HG03064 (cell line): Measurements from ENCODE around the gene FAM110C.
"Not testable (repeated sequence)": the region's sequence is repeated elsewhere in the genome, so short reads cannot be mapped to it uniquely, and the experiment has no call there.

ENCODE experiments used
- ATAC-seq: cut with Tn5 transposase; IDR thresholded peaks from one replicate; pipeline ENCODE4 v1.9.1; 2021; ENCODE audit warnings: low read depth; ENCODE audit not compliant: unreplicated experiment

FAM110C gene

GRCh38 chr2:45342-46130 is 769 bp downstream of the FAM110C start:
- no peak for ATAC-seq

- ATAC-seq = no peak
These were observed 1.5 kb downstream of the FAM110C start for GRCh38 chr2:44748-45341.

- ATAC-seq = no peak
These were observed 3.5 kb downstream of the FAM110C start for GRCh38 chr2:42788-43187.

GRCh38 chr2:40465-40864 is 5.8 kb downstream of the FAM110C start:
- ATAC-seq = no peak

GRCh38 chr2:38155-38554 is 8.2 kb downstream of the FAM110C start:
- ATAC-seq = no peak

- no peak for ATAC-seq
These were observed 10.0 kb downstream of the FAM110C start for GRCh38 chr2:36318-36717.

GRCh38 chr2:35852-36251 is 10.5 kb downstream of the FAM110C start:
- no peak for ATAC-seq

GRCh38 chr2:33620-34019 is 12.7 kb downstream of the FAM110C start:
- no peak for ATAC-seq

GRCh38 chr2:32068-32467 is 14.2 kb downstream of the FAM110C start:
- ATAC-seq = no peak

- no peak for ATAC-seq
These were observed 17.1 kb downstream of the FAM110C start for GRCh38 chr2:29253-29652.

- no peak for ATAC-seq
These were observed 17.8 kb downstream of the FAM110C start for GRCh38 chr2:28406-28975.

GRCh38 chr2:26891-27290 is 19.4 kb downstream of the FAM110C start:
- ATAC-seq = no peak

GRCh38 chr2:25543-25942 is 20.8 kb downstream of the FAM110C start:
- ATAC-seq = no peak

- ATAC-seq = not testable (repeated sequence)
These were observed 21.7 kb downstream of the FAM110C start for GRCh38 chr2:24591-24990.

GRCh38 chr2:24107-24506 is 22.2 kb downstream of the FAM110C start:
- peak; percentile 97 for ATAC-seq

- no peak for ATAC-seq
These were observed 23.0 kb downstream of the FAM110C start for GRCh38 chr2:23283-23682.

- not testable (repeated sequence) for ATAC-seq
These were observed 24.1 kb downstream of the FAM110C start for GRCh38 chr2:22244-22643.

- ATAC-seq = not testable (repeated sequence)
These were observed 26.0 kb downstream of the FAM110C start for GRCh38 chr2:20259-20658.

GRCh38 chr2:19505-19904 is 26.8 kb downstream of the FAM110C start:
- no peak for ATAC-seq

- ATAC-seq = no peak
These were observed 27.7 kb downstream of the FAM110C start for GRCh38 chr2:18402-19271.

GRCh38 chr2:15916-16315 is 30.4 kb downstream of the FAM110C start:
- not testable (repeated sequence) for ATAC-seq
